IPS-20b (cell line): ENCODE data around the gene SHANK2.

ENCODE experiments used
- H3K27ac ChIP-seq: one replicate; pipeline ENCODE4 v1.5.1; 2013; ENCODE audit warnings: low read length
- H3K27me3 ChIP-seq: 2 replicates; pipeline ENCODE4 v1.6.1; 2013; ENCODE audit warnings: mild to moderate bottlenecking, low read length, inconsistent platforms; ENCODE audit not compliant: insufficient read depth
- H3K36me3 ChIP-seq: 2 replicates; pipeline ENCODE4 v1.6.1; 2013; ENCODE audit warnings: low read depth, mild to moderate bottlenecking, inconsistent platforms, low read length, moderate library complexity; ENCODE audit not compliant: insufficient read depth
- H3K4me1 ChIP-seq: 2 replicates; pipeline ENCODE4 v1.6.1; 2013; ENCODE audit warnings: mild to moderate bottlenecking, control low read depth, inconsistent platforms, low read length, moderate library complexity; ENCODE audit not compliant: insufficient read depth
- H3K4me3 ChIP-seq: 2 replicates; pipeline ENCODE4 v1.5.1; 2013; ENCODE audit warnings: mild to moderate bottlenecking, low read length, inconsistent platforms
- H3K9ac ChIP-seq: 2 replicates; pipeline ENCODE4 v1.6.1; 2013; ENCODE audit warnings: low read depth, mild to moderate bottlenecking, inconsistent platforms, low read length, moderate library complexity
- H3K9me3 ChIP-seq: 2 replicates; pipeline ENCODE4 v1.6.1; 2013; ENCODE audit warnings: mild to moderate bottlenecking, low read depth, low read length, inconsistent platforms; ENCODE audit not compliant: insufficient read depth

Gene SHANK2

GRCh38 chr11:71227058-71227659 is 25.2 kb downstream of the SHANK2 start:
- Histone ChIP-seq H3K9me3 (peaks cover 12% of the 10 kb centered on the region; the same call in 1 of the 2 replicates), H3K4me3 (no peak overlapping the region), H3K4me1 (no peaks in the 10 kb centered on the region), H3K27ac (no peak overlapping the region), H3K27me3 (no peaks in the 10 kb centered on the region), H3K9ac (no peak overlapping the region), H3K36me3 (peaks cover 18% of the 10 kb centered on the region; the same call in 1 of the 2 replicates)

- no peak overlapping the region for H3K4me3 ChIP-seq
- peaks cover 12% of the 10 kb centered on the region; the same call in 1 of the 2 replicates for H3K9me3 ChIP-seq
- peaks cover 18% of the 10 kb centered on the region; the same call in 1 of the 2 replicates for H3K36me3 ChIP-seq
- no peaks in the 10 kb centered on the region for H3K27me3 ChIP-seq
- no peak overlapping the region for H3K9ac ChIP-seq
- H3K4me1 ChIP-seq: no peaks in the 10 kb centered on the region
- H3K27ac ChIP-seq: no peak overlapping the region
Observed at GRCh38 chr11:71223671-71224660, 28.4 kb downstream of the SHANK2 start.

- no peaks in the 10 kb centered on the region for H3K4me1 ChIP-seq
- no peaks in the 10 kb centered on the region for H3K27me3 ChIP-seq
- H3K9me3 ChIP-seq: peaks cover 12% of the 10 kb centered on the region; the same call in 1 of the 2 replicates
- H3K4me3 ChIP-seq: no peak overlapping the region
- no peak overlapping the region for H3K27ac ChIP-seq
- H3K9ac ChIP-seq: no peak overlapping the region
- H3K36me3 ChIP-seq: peaks cover 18% of the 10 kb centered on the region; the same call in 1 of the 2 replicates
Observed at GRCh38 chr11:71223081-71223405, 29.3 kb downstream of the SHANK2 start.

- H3K27me3 ChIP-seq: no peaks in the 10 kb centered on the region
Observed at GRCh38 chr11:71222318-71223080, 29.9 kb downstream of the SHANK2 start.

GRCh38 chr11:71221821-71222220 is 30.6 kb downstream of the SHANK2 start:
- Histone ChIP-seq H3K9me3 (0 out of 2 replicates have a peak, but pooled peaks cover under 1% of the 10 kb centered on the region), H3K27ac (no peak overlapping the region), H3K4me3 (no peak overlapping the region), H3K36me3 (peaks cover 18% of the 10 kb centered on the region; the same call in 1 of the 2 replicates), H3K27me3 (no peaks in the 10 kb centered on the region), H3K9ac (no peak overlapping the region), H3K4me1 (no peaks in the 10 kb centered on the region)

More at GRCh38 chr11:71222318-71223080, 29.9 kb downstream of the SHANK2 start:
- no peak overlapping the region for H3K4me3 ChIP-seq
- no peaks in the 10 kb centered on the region for H3K4me1 ChIP-seq
- peaks cover 8% of the 10 kb centered on the region; the same call in 1 of the 2 replicates for H3K9me3 ChIP-seq
- H3K9ac ChIP-seq: no peak overlapping the region
- H3K27ac ChIP-seq: no peak overlapping the region
- H3K36me3 ChIP-seq: peaks cover 18% of the 10 kb centered on the region; the same call in 1 of the 2 replicates

- no peak overlapping the region for H3K27ac ChIP-seq
- H3K9ac ChIP-seq: no peak overlapping the region
- peaks cover 15% of the 10 kb centered on the region; the same call in 1 of the 2 replicates for H3K36me3 ChIP-seq
- H3K27me3 ChIP-seq: no peaks in the 10 kb centered on the region
- no peak overlapping the region for H3K4me3 ChIP-seq
- no peaks in the 10 kb centered on the region for H3K4me1 ChIP-seq
- no peaks in the 10 kb centered on the region for H3K9me3 ChIP-seq
Observed at GRCh38 chr11:71221201-71221600, 31.2 kb downstream of the SHANK2 start.

- no peaks in the 10 kb centered on the region for H3K9me3 ChIP-seq
Observed at GRCh38 chr11:71218789-71219499, 33.4 kb downstream of the SHANK2 start.

GRCh38 chr11:71215425-71215965 is 36.9 kb downstream of the SHANK2 start:
- H3K27me3 ChIP-seq: no peaks in the 10 kb centered on the region
- no peak overlapping the region for H3K27ac ChIP-seq
- H3K36me3 ChIP-seq: no peaks in the 10 kb centered on the region
- no peaks in the 10 kb centered on the region for H3K9me3 ChIP-seq
- H3K4me3 ChIP-seq: no peak overlapping the region
- no peaks in the 10 kb centered on the region for H3K4me1 ChIP-seq
- no peak overlapping the region for H3K9ac ChIP-seq

More at GRCh38 chr11:71218789-71219499, 33.4 kb downstream of the SHANK2 start:
- Histone ChIP-seq H3K36me3 (peaks cover 13% of the 10 kb centered on the region; the same call in 1 of the 2 replicates), H3K27me3 (no peaks in the 10 kb centered on the region), H3K4me1 (no peaks in the 10 kb centered on the region), H3K9ac (no peak overlapping the region), H3K4me3 (no peak overlapping the region), H3K27ac (no peak overlapping the region)

- H3K27me3 ChIP-seq: no peaks in the 10 kb centered on the region
- no peak overlapping the region for H3K4me3 ChIP-seq
- H3K27ac ChIP-seq: no peak overlapping the region
- H3K9ac ChIP-seq: no peak overlapping the region
- H3K36me3 ChIP-seq: no peaks in the 10 kb centered on the region
- no peaks in the 10 kb centered on the region for H3K4me1 ChIP-seq
- no peaks in the 10 kb centered on the region for H3K9me3 ChIP-seq
Observed at GRCh38 chr11:71214553-71215424, 37.6 kb downstream of the SHANK2 start.
